ENCODE data around the gene AKR7A2.

The AKR7A2 gene

GRCh38 chr1:19342894-19343616 is 31.1 kb upstream of the AKR7A2 start:
- DNase-seq, result no peak

GRCh38 chr1:19342062-19342750 is 30.3 kb upstream of the AKR7A2 start:
- no peak for DNase-seq

DNA sequence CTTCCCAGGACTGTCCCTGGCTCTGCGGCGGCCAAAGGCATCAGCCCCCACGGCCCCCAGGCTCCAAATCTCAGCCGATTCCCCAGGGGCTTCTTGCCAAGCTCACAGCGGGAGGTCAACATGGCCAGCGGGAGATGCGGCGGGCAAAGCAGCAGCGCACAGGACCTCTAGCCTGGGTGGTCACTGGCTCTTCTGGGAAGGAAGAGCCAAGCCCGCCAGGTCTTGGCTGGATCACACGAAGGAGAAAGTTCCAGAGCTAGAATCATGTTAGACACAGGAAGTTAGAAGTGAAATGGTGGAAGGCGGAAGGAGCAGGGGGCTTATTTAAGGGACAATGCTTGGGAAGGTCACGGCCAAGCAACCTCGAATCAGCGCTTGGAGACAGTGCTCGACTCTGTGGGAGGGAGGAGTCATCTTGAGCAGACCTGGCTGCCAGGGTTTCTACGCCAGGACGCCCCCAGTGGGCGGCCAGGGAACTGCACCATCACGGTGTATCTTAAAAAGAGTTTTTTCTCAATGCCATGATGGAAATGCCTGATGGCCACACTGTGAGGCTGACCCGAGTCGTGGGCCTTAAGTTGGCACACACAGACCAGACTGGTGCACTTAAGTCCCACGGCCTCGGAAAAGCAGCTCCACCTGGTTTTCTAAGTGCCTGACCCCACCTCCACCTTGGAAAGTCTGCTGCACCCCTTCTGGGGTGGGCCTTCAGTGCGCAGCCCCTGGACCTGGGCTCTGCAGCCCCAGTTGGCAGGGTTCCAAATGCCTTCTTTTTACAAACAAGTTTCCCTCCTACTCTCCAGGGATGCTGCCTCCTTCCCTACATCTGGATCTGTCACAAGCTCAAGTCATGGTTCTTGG is 29.5 kb upstream of the AKR7A2 start:
- DNase-seq, result peak in 1 of 2 experiments; percentile 15

- DNase-seq, result no peak
Measured at GRCh38 chr1:19340387-19340937, 28.5 kb upstream of the AKR7A2 start.

DNA sequence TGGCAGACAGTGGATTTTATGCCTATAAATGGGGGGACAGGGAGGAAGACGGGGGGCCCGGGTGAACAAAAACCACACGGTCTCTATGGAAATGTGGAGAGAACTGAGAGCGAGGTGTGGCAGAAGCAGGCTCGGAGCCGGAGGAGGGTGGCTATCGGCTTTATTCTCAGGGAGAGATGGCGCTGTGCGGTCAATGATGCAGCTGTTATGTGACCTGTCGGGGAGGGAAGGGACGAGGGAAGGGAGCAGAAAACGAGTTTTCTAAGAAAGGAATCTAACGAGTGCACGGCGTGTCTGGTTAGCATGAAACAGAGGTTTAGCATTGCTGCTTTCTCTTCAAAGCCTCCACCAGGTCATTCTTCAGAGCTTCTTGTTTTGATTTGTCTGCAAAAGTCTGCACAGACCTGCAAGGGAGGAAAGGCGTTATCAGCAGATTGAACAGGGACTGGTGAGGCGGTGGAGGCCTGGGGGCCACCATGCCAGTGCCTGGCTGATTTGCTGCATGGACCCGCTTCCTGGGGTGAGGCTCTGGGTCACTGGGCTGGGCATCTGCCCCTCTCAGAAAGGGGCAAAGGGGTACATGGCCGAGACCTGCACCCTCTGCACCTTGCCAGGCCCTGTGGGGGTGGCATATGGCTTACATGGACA is 27.4 kb upstream of the AKR7A2 start:
- no peak for DNase-seq

- DNase-seq, result no peak
Measured at GRCh38 chr1:19338323-19338762, 26.4 kb upstream of the AKR7A2 start.

DNA sequence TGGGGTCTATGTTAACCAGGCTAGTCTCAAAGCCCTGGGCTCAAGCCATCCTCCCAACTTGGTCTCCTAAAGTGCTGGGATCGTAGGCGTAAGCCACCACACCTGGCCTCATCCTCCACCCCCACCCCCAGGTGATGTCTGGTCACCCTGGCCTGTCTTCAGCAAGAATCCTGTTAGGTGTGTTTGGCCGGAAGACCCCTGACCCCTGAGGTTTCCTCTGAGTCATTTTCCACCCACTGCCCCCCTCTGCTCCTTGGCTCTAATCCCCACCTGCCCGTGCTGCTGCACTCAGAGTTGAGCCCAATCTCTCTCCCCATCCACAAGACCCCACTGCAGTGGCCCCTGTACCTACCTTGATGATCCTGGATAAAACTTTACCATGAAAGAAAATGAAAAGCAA is 25.3 kb upstream of the AKR7A2 start:
- no peak for DNase-seq

DNA sequence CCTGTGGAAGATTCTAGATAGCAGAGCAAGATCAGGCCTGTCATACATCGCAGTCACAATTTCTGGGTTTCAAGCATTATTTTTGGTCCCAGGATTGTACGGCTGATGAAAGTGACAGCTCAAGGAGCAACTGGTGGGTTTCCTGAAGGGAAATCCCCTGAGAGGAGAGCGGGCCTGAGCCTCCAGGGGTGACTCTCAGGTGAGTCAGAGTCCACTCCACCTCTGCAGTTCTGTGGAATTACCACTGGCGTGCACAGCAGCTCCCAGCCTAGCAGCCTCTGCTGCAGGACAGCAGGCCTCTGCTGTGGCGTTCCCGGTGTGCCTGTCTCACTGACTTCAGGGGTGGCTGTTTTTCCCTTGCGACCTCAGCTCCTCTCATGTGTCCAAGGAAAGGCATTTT is 24.6 kb upstream of the AKR7A2 start:
- no peak for DNase-seq

DNA sequence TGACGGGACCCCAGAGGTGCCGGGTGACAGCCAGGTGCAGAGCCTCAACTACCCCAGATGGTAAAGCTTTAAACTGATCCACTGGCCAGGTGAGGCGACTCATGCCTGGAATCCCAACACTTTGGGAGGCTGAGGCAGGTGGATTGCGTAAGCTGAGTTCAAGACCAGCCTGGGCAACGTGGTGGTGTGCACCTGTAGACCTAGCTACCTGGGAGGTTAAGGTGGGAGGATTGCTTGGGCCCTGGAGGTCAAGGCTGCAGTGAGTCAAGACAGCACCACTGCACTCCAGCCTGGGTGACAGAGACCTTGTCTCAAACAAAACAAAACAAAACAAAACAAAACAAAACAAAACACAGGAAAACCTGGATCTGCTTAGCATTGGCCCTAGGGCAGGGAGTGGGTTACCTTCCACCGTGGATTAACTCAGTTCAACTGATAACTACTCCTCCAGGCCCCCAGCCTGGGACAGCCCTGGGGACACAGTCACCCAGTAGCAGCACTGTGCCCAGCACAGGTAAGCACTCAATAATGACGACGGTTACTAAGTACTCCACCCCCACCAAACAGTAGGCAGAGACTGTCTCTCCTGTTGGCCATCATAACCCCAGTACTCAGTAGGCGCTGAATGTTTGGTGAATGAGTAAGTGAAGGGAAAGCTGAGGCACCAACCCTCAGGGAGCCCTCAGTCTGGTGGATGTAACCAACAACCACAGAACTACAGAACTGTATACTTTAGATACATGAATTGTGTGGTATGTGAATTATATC is 21.8 kb upstream of the AKR7A2 start:
- no peak for DNase-seq

DNA sequence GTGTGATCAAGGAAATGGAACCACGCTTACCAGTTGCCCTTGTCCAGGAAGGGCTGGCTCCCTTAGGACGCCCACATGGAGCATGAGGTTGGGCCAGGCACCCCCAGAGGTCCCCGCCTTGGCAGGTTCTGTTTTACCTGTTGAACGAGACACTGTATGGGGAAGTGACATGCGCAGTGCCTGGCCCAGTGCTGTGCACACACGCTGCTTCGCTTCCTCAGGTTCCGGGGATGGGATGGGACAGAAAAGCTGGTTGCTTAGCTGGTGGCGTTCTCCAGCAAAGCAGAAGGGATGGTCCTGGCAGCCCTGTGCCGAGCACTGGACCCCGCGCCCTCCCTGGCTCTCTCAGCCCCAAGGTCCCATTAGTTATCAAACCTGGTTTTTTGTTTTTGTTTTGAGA is 20.9 kb upstream of the AKR7A2 start:
- no peak for DNase-seq

DNA sequence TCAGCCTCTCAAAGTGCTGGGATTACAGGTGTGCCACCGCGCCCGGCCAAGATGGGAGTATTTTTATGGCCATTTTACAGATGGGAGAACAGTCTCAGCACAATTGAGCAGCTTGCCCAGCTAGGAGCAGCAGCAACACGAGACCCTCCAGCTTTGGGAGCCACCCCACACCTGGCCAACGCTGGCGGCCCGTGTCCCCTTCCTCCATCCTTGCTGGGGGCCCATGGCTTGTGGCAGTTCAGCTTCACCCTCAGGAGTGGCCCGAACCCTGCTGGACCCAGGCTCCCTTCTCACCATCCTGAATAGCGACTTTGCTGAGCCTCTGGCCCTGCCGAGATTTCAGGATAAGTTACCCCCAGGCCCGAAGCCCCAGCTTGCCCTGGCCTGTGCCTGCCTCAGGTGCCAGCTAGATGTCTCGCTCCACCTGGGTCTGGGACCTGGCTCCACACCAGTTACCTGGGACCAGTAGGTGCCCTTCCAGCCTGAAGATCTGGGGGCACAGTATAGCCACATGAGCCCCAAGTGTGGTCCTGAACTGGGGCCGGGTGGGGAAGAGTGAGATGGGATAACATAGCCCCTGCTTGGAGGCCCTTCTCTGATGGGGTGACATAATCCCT is 19.4 kb upstream of the AKR7A2 start:
- DNase-seq, result no peak

DNA sequence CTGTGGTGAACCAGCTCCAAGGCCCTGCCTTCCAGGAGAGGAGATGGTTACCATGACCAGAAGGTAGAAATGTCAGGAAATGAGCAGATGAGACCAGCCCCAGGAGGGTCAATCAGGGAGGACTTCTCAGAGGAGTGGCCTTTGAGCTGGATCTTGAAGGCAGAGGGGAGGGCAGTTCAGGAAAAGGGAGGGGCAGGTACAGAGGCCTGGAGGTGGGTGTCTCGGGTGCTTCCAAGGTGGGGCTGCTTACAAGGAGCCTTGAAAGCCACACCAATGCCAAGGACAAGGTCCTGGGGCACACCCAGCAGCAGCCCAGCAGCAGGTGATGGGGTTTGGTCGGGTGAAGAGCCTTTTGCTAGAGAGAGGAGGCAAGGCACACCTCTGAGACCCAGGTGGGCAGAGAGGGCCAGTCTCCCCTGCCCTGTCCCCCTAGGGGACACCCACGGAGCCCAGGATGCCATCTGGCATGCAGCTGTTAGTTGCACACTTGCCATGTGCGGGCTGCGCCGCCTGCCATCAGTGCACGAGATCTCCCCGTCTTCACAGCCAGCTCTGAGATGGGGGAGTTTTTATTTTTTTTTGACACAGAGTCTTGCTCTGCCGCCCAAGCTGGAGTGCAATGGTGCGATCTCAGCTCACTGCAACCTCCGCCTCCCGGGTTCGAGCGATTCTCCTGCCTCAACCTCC is 18.6 kb upstream of the AKR7A2 start:
- DNase-seq, result no peak

- DNase-seq, result no peak
Measured at GRCh38 chr1:19329611-19330010, 17.7 kb upstream of the AKR7A2 start.

DNA sequence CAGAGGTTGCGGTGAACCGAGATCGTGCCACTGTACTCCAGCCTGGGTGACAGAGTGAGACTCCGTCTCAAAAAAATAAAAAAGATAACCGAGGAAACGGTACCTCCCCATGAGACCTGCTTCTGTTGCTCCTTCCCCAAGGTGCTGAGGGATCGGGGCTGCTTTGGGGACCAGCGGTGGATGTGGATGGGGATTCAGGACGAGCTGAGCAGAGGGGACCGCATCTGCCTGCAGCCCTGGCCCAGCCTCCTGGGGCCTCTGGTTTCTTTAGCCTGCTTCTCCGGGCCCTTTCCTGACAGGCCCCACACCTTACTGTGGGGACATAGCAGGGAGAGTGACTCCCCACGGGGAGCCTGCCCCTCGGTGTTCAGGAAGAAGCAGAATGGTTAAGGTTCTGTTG is 17.2 kb upstream of the AKR7A2 start:
- DNase-seq, result no peak

GRCh38 chr1:19328486-19328885 is 16.5 kb upstream of the AKR7A2 start:
- no peak for DNase-seq

- no peak for DNase-seq
Measured at GRCh38 chr1:19327736-19328135, 15.8 kb upstream of the AKR7A2 start.

DNA sequence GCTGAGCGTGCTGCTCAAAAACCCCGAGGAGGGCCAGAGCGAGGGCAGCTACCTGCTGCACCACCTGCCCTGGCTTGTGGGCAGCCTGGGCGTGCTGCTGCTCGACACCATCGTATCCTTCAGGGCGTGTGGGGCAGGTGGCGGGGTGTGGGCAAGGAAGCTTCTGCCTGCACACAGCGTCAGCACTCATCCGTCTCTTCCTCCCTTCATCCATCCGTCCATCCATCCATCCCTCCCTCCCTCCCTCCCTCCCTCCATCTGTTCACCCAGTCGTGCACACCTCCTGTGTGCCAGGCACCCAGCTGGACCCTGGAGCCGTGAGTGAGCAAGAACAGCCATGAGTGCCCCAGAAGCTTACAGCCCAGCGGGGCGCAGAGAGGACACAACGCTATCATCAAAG is 15.4 kb upstream of the AKR7A2 start:
- DNase-seq, result no peak

DNA sequence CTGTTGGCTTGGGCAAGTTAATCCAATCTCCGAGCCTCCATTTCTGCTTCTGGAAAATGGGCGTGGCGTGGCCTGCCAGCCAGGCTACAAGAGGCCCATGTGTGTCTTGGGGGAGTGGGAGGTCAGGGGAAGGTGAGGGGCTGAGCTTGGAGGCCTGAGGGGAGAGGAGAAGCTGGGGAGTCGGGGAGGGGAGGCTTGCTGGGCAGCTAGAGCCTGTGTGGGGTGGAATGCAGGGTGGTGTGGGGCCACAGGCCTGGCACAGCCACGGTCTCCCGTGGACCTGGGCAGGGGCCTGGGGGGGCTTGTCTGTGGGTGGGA is 14.8 kb upstream of the AKR7A2 start:
- no peak for DNase-seq

DNA sequence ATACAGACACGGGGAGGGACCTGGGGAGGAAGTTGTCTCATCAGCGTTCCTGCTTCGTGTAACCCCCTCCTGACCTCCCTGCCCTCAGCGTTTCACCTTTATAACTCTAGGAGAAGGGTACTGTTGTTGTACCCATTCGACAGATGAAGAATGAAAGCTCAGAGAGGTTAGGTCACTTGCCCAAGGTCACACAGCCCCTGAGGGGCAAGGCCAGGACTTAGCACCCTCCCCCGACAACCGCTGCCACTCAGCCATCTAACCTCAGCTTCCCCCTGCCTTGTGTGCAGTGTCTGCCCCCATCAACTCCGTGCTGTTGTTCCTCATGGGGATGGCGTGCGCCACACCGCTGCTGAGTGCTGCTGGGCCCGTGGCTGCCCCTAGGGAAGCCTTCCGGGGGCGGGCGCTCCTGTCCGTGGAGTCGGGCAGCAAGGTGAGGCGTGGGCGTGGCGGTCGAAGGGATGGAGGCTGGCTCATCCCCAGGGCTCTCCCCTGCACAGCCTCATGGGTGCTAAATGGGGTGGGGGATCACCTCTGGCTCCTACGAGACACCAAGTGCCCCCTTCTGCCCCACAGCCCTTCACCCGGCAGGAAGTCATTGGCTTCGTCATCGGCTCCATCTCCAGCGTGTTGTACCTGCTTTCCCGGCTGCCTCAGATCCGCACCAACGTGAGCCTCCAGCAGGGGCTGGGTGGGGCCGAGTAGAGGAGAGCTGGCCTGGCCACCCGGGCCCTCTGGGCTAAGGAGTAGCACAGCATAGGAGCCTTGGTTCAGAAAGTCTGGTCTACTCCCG is 14.2 kb upstream of the AKR7A2 start:
- DNase-seq, result no peak

GRCh38 chr1:19325368-19325957 is 13.5 kb upstream of the AKR7A2 start:
- DNase-seq, result no peak

Data from cerebellar nuclear complex (tissue), 1 donor.